HG03095 (cell line): ENCODE data around the gene SRGAP3.

Source experiments
- ATAC-seq: cut with Tn5 transposase; IDR thresholded peaks from one replicate; pipeline ENCODE4 v1.9.1; 2021; ENCODE audit warnings: moderate library complexity; ENCODE audit not compliant: unreplicated experiment

SRGAP3 gene

GRCh38 chr3:9066775-9067174, 182.7 kb downstream of the SRGAP3 start:
- ATAC-seq: no peak

- no peak for ATAC-seq
These were observed 183.3 kb downstream of the SRGAP3 start for GRCh38 chr3:9066141-9066540.

GRCh38 chr3:9064850-9065249, 184.6 kb downstream of the SRGAP3 start:
- ATAC-seq: no peak

GRCh38 chr3:9064251-9064650, 185.2 kb downstream of the SRGAP3 start:
- no peak for ATAC-seq

- no peak for ATAC-seq
These were observed 186.9 kb downstream of the SRGAP3 start for GRCh38 chr3:9062570-9062969.

- ATAC-seq: no peak
These were observed 187.8 kb downstream of the SRGAP3 start for GRCh38 chr3:9061634-9062033.

- no peak for ATAC-seq
These were observed 189.7 kb downstream of the SRGAP3 start for GRCh38 chr3:9059489-9060400.

- no peak for ATAC-seq
These were observed 192.9 kb downstream of the SRGAP3 start for GRCh38 chr3:9056581-9056980.

- no peak for ATAC-seq
These were observed 201.7 kb downstream of the SRGAP3 start for GRCh38 chr3:9047452-9048346.

- no peak for ATAC-seq
These were observed 204.1 kb downstream of the SRGAP3 start for GRCh38 chr3:9045371-9045770.

- ATAC-seq: no peak
These were observed 206.4 kb downstream of the SRGAP3 start for GRCh38 chr3:9043063-9043462.

- ATAC-seq: no peak
These were observed 207.8 kb downstream of the SRGAP3 start for GRCh38 chr3:9041626-9042025.

- no peak for ATAC-seq
These were observed 208.4 kb downstream of the SRGAP3 start for GRCh38 chr3:9040996-9041395.

GRCh38 chr3:9037144-9037711, 212.2 kb downstream of the SRGAP3 start:
- ATAC-seq: no peak

GRCh38 chr3:9036404-9037131, 212.9 kb downstream of the SRGAP3 start:
- ATAC-seq: no peak

GRCh38 chr3:9035961-9036360, 213.5 kb downstream of the SRGAP3 start:
- ATAC-seq: no peak

GRCh38 chr3:9035473-9035872, 214.0 kb downstream of the SRGAP3 start:
- no peak for ATAC-seq

- no peak for ATAC-seq
These were observed 215.6 kb downstream of the SRGAP3 start for GRCh38 chr3:9033867-9034266.

- ATAC-seq: no peak
These were observed 217.1 kb downstream of the SRGAP3 start for GRCh38 chr3:9032231-9032777.

GRCh38 chr3:9030034-9030433, 219.4 kb downstream of the SRGAP3 start:
- no peak for ATAC-seq
